ENCODE data around the gene ATP11A.
"Not testable (repeated sequence)": the region's sequence is repeated elsewhere in the genome, so short reads cannot be mapped to it uniquely, and the experiment has no call there.

The ATP11A gene

DNA sequence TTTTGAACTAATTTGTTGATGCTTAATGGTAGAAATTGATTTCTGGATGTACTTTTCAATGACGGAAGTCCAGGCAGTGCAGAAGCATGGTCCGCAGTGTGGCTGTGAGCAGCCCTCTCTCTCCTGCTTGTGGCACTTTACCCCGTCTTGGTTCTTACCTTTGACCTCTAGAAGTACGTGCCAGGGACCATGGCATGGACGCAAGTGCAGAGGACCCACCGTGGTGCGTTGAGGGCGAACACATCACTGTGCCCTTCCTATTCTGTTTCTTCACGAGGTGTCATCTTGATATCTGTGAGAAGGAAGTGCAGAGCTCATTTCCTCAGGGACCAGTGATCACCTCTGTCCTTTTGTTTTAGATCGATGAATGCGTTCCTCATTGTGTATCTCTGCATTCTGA lies 135.2 kb downstream of the ATP11A start:
- DNase-seq = no peak

DNA sequence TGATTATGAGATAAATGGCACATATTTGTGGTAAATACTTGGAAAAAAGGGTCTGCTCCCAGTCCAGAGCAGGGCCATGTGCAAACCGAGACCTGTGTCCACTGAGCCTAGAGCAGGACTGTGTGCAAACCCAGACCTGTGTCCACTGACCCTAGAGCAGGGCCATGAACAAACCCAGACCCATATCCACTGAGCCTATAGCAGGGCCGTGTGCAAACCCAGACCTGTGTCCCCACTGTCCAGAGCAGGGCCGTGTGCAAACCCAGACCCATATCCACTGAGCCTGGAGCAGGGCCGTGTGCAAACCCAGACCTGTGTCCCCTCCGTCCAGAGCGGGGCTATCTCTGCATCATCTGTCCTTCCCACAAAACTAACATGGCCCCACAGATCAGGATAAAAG lies 136.0 kb downstream of the ATP11A start:
- DNase-seq = no peak

DNA sequence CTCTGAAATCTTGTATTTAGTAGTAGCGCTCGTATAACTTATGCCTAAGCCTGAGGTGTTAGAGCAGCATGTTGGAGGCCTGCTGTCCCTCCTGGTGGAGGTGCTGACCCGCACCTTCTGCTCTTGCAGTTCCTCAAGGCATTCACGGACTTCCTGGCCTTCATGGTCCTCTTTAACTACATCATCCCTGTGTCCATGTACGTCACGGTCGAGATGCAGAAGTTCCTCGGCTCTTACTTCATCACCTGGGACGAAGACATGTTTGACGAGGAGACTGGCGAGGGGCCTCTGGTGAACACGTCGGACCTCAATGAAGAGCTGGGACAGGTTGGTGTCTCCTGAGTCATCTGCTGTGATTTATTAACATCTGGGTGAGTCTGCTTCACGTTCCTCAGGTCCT lies 136.7 kb downstream of the ATP11A start:
- no peak for DNase-seq

DNA sequence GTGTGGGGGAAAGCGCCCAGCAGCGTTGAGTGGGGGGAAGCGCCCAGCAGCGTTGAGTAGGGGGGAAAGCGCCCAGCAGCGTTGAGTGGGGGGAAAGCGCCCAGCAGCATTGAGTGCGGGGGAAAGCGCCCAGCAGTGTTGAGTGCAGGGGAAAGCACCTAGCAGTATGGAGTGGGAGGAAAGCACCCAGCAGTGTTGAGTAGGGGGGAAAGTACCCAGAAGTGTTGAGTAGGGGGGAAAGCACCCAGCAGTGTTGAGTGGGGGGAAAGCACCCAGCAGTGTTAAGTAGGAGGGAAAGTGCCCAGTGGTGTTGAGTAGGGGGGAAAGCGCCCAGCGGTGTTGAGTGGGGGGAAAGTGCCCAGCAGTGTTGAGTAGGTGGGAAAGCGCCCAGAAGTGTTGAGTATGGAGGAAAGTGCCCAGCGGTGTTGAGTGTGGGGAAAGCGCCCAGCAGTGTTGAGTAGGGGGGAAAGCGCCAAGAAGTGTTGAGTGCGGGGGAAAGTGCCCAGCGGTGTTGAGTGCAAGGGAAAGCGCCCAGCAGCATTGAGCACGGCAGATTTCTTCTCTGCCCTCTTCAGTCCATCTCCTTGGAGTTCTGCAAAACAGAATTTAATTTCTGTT lies 138.4 kb downstream of the ATP11A start:
- no peak for DNase-seq

- DNase-seq = no peak
These were observed 138.9 kb downstream of the ATP11A start for GRCh38 chr13:112828756-112829155.

GRCh38 chr13:112831196-112831595 lies 141.4 kb downstream of the ATP11A start:
- no peak for DNase-seq

GRCh38 chr13:112831801-112832200 lies 142.0 kb downstream of the ATP11A start:
- no peak for DNase-seq

DNA sequence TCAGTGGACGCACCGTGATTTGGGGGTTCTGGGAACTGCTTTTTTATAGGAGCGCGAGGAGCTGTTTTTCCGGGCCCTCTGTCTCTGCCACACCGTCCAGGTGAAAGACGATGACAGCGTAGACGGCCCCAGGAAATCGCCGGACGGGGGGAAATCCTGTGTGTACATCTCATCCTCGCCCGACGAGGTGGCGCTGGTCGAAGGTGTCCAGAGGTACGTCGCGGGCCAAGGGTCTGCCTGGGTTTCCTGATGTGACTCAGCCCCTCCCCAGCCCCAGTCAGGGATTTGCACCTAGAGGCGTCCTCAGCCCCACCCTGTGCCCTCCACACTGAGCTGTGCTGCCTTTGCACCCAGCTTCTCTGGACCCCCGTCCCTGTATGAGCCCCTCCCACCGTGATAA lies 143.0 kb downstream of the ATP11A start:
- DNase-seq = no peak

- no peak for DNase-seq
These were observed 143.9 kb downstream of the ATP11A start for GRCh38 chr13:112833551-112834257.

DNA sequence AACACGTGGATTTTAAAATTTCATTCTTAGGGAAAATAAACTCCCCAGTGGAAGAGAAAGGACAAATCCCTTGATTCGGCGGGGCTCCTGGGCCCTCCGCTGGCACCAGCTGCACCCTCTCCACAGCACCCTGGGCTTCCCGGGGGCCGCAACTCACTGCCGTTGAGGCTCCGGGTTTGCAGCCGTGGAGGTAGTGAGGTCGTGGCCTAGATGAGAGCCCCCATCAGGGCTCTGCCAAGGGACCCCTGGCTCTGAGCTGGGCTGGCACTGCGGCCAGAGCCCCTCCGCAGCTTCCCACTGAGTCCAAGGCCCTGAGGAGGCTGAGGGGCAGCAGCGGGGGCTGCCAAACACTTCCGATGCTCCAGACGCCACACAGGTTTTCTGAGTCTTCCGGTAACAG lies 145.5 kb downstream of the ATP11A start:
- DNase-seq = no peak

- DNase-seq = no peak
These were observed 146.0 kb downstream of the ATP11A start for GRCh38 chr13:112835796-112836195.

DNA sequence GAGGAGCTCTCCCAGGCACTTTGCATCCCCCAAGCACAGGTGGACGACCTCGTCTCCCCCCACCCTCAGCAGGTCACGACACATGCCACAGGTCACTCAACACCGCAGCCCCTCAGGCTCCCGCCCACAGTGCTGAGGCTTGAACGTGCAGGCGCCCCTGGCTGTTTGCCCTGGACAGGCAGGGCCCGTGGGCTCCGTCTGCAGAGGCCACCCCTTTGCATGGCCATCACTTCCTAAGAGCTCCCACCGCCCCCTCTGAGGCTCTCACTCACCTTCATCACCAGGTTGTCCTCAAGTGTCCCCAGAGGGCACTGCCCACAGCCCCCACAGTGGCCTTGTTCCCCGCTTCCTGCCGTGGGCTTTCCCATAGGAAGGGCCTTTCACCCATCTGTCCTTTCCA lies 147.1 kb downstream of the ATP11A start:
- DNase-seq = no peak

DNA sequence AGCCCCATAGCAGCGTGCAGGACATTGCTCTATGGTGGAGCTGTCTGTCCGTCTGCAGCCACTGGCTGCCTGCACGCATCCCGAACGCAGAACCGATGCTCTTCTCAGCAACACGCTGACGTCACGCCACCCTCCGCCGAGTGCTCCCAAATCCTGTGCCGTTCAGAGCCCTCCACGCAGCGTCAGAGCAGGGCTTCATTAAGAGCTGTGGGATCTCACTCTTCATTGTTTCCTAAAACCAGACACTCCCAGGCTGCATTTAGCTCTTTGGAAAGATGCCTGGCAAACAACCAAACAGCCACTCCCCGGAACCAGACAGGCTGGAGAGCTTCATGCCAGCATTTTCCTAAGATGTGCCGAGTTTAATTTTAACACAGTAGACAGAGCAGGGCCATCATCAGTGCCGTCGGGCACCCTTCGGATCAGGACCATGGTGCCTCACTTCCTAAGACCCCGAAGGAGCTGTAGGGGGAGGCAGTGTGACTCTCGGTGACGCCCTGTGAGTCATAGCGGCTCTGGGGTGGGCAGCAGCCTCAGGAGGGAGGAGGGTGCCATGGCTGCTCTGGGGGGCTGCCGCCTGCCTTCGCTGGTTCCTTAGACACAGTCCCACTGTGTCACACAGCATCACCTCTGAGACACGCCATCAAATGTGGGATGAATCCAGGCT lies 147.7 kb downstream of the ATP11A start:
- no peak for DNase-seq

GRCh38 chr13:112838038-112838841 lies 148.4 kb downstream of the ATP11A start:
- no peak for DNase-seq

GRCh38 chr13:112838842-112839117 lies 148.9 kb downstream of the ATP11A start:
- no peak for DNase-seq

DNA sequence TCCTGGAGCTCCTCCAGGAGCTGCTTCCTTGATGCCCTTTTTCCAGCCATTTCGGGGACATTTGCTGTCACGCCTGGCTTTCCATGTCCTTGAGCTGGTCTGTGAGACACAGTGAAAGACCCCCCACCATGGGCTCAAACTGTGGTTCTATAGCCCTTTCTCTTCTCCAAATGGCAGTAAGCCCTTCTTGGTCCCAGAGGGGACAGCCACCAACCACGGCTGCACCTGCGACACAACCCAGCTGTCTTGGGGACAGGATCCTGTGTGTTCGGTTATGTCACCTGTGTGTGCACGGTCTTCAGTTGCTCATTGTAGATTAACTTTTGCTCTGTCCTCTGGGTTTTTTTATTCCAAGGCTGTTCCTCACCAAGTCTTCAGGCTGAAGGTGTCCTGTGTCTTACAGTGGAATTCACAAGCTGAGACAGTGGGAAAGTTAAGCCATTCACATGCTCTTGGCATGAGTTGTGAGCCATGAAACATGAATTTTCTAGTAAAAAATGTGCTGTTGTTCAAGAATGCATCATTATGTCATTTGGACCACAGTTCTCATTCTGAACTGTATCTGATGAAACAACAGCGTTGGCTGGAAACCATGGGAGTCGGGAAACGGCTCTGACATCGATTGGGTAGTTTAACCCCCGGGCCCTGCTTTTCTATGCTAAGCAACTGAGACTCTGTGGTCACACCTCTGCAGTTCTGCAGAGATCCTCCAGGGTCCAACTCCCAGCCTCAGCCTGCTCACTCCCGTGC lies 149.7 kb downstream of the ATP11A start:
- no peak for DNase-seq

DNA sequence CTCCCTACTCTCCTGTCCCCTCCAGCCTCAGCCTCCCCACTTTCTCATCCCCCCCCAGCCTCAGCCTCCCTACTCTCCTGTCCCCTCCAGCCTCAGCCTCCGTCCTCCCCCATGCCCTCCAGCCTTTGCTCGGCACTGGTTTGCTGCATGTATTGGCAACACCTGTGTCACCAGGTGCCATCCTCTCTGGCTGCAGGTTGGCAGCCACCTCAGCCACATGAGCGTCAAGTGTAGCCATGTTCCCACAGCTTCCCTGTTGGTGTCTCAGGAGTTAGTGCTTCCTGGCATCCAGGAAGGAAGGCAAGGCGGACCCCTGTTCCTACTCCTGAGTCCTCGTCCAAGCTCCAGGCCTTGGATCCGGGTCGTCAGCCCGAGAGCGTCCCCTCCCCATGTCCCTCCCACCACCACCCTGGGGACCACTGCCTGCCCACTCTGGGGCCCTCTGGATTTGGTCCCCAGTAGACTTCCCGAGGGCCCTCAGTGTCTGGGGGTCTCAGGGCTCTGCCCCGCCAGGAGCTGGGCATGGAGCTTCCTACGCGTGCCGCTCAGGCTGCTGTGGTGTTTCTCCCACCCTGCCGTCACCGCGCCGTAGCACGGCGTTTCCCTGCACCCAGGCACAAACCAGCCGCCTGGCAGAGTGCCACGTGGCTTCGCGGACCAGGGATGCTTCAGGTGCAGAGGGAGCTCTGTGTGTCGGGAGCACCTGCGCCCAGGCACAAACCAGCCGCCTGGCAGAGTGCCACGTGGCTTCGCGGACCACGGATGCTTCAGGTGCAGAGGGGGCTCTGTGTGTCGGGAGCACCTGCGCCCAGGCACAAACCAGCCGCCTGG lies 150.8 kb downstream of the ATP11A start:
- DNase-seq = no peak

DNA sequence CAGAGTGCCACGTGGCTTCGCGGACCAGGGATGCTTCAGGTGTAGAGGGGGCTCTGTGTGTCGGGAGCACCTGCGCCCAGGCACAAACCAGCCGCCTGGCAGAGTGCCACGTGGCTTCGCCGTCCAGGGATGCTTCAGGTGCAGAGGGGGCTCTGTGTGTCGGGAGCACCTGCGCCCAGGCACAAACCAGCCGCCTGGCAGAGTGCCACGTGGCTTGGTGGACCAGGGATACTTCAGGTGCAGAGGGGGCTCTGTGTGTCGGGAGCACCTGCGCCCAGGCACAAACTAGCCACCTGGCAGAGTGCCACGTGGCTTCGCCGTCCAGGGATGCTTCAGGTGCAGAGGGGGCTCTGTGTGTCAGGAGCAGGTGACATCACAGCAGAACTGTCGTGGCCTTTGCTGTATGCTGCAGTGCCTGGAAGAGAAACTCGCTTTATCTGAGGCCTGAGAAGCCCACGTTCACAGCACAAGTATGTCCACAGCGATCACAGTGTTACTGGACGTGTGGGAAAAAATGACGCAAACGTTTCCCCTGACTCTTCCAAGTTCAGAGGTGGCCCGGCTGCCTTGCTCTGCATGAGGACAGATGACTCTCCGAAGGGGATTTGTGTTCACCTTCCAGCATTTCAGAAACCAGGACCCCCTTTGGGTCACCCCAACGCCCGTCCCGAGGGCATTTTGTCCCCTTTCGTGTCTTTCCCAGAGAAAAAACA lies 151.6 kb downstream of the ATP11A start:
- not testable (repeated sequence) for DNase-seq

GRCh38 chr13:112842343-112842856 lies 152.6 kb downstream of the ATP11A start:
- DNase-seq = no peak

- no peak for DNase-seq
These were observed 153.1 kb downstream of the ATP11A start for GRCh38 chr13:112842931-112843391.

Measured in NCI-H1105 (cell line).